Ectodermal cell (in vitro differentiated cells): Measurements from ENCODE around the gene PARD3B.

Experiments used
- H3K27ac ChIP-seq: 2 replicates; pipeline ENCODE4 v1.7.0; 2013; ENCODE audit warnings: mild to moderate bottlenecking, low read depth, low read length; ENCODE audit not compliant: insufficient read depth, poor library complexity, severe bottlenecking
- H3K27me3 ChIP-seq: 2 replicates; pipeline ENCODE4 v1.7.0; 2013; ENCODE audit warnings: mild to moderate bottlenecking, low read length; ENCODE audit not compliant: insufficient read depth, control insufficient read depth, poor library complexity, severe bottlenecking
- H3K36me3 ChIP-seq: one replicate; pipeline ENCODE4 v1.7.0; 2013; ENCODE audit warnings: low read length; ENCODE audit not compliant: control insufficient read depth, insufficient read depth
- H3K4me1 ChIP-seq: one replicate; pipeline ENCODE4 v1.7.0; 2013; ENCODE audit warnings: low read length; ENCODE audit not compliant: control insufficient read depth, insufficient read depth
- H3K4me3 ChIP-seq: 2 replicates; pipeline ENCODE4 v1.7.0; 2013; ENCODE audit warnings: low read depth, low read length, control low read depth; ENCODE audit not compliant: insufficient read depth
- H3K9me3 ChIP-seq: 2 replicates; pipeline ENCODE4 v1.7.0; 2013; ENCODE audit warnings: mild to moderate bottlenecking, low read length, moderate library complexity; ENCODE audit not compliant: control insufficient read depth
- WGBS, 2 experiments: methylation state at CpG; one replicate each; pipeline ENCODE4 v1.1.7; 2013; ENCODE audit warnings: missing lambda C conversion rate in 2 of 2; 5-methylcytosine and 5-hydroxymethylcytosine counted together

PARD3B gene

DNA sequence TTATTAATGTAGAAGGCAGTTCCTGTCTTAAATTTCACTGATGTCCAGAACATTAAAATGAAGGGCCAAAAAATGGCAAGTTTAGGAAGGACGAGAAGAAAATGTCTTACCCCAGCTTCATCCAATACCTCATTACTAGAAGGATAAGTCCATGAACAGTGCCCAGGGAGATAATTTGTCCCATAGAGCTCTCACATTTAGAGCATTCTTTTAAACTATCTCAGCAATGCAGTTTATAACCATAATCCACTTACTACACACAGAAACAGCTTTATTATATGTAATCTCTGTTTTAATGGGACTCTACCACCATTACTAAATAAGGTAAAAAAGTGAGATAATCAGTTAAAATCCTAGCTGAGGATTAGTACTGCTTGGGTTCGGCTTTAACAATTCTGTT is 142.5 kb downstream of the PARD3B start:
- H3K27me3 ChIP-seq: no peaks in the 10 kb centered on the region
- H3K4me1 ChIP-seq: no peaks in the 10 kb centered on the region
- H3K9me3 ChIP-seq: no peaks in the 10 kb centered on the region
- no peak overlapping the region for H3K27ac ChIP-seq
- no peak overlapping the region for H3K4me3 ChIP-seq
- 82 to 84% methylated on average over 2 of the region's 2 CpGs for WGBS, 2 experiments
- no peaks in the 10 kb centered on the region for H3K36me3 ChIP-seq

DNA sequence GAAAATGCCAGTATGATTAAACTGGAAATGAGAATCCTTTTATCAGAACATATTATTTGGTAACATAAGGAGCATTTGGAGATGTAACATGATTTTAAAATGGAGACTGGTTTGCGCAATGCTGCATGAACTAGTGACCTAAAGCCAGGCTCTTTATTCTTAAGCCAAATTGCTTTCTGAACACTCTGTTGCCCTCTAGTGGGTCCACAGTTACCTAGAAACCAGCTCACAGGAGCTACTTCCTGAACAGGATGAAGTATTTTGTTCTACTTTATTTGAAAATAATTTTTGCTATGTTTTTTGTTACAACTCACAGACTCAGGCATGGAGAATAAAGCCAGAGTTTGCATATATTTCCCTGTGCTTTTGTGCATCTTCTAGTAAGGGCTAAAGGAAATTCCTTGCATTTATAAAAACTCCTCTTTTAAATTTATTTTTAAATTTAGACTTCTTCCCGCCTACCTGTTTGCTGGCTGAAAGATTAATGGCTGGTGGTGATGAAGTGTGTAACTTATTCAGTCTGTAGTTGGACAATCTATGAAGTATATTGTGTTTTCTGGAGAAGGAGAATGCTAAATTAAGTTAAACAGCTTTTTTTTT is 146.7 kb downstream of the PARD3B start:
- WGBS, 2 experiments: 83 to 88% methylated on average over 2 of the region's 2 CpGs
- Histone ChIP-seq H3K36me3 (no peaks in the 10 kb centered on the region), H3K4me3 (no peak overlapping the region), H3K27me3 (no peaks in the 10 kb centered on the region), H3K4me1 (no peaks in the 10 kb centered on the region), H3K9me3 (no peaks in the 10 kb centered on the region), H3K27ac (no peak overlapping the region)

DNA sequence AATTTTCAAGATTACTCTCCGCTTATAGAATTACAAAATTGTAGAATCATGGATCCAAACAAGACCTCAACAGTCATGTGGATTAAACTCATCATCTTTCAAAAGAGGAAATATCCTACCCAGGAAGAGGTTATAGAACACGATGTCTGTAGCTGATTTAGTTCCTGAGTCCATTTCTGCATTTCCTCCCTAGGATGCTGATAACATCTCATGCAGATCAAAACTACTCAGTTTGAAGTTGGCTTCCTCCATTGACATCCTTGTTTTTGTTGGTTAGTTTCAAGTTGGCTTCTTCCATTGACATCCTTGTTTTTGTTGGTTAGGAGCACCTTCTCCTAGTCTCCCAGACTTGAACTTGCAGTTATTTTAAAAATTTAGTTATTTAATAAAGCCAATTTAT is 147.5 kb downstream of the PARD3B start:
- Histone ChIP-seq H3K36me3 (no peaks in the 10 kb centered on the region), H3K4me3 (no peak overlapping the region), H3K27me3 (no peaks in the 10 kb centered on the region), H3K9me3 (no peaks in the 10 kb centered on the region), H3K4me1 (no peaks in the 10 kb centered on the region), H3K27ac (no peak overlapping the region)
- WGBS, 2 experiments: 90 to 97% methylated on average over 2 of the region's 2 CpGs

GRCh38 chr2:204693262-204693661 is 148.0 kb downstream of the PARD3B start:
- 87 to 91% methylated on average over 2 to 3 of the region's 3 CpGs for WGBS, 2 experiments
- H3K9me3 ChIP-seq: no peaks in the 10 kb centered on the region
- no peaks in the 10 kb centered on the region for H3K4me1 ChIP-seq
- no peak overlapping the region for H3K4me3 ChIP-seq
- H3K36me3 ChIP-seq: no peaks in the 10 kb centered on the region
- no peak overlapping the region for H3K27ac ChIP-seq
- no peaks in the 10 kb centered on the region for H3K27me3 ChIP-seq

GRCh38 chr2:204695506-204695905 is 150.2 kb downstream of the PARD3B start:
- no peaks in the 10 kb centered on the region for H3K4me1 ChIP-seq
- H3K9me3 ChIP-seq: no peaks in the 10 kb centered on the region
- H3K27me3 ChIP-seq: no peaks in the 10 kb centered on the region
- H3K36me3 ChIP-seq: no peaks in the 10 kb centered on the region
- WGBS, 2 experiments: 60 to 80% methylated on average over 1 of the region's 1 CpG
- H3K4me3 ChIP-seq: no peak overlapping the region
- no peak overlapping the region for H3K27ac ChIP-seq

DNA sequence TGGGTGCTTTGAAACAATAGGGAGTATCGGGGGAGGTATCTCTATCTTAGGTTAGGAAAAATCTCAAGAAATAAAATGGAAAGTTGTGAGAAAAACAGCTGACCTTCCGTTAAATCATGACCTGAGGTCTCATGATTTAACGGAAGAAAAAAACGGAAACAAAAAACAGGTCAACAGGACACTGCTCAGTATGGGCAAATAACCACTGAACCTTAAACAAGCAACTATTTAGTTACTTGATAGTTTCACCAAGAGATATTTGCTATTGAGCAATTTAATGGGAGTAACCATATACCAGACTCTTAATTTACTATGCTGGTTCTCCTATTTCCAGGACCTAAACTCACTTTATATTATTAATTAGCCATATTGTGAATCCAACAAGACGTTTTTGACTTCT is 150.8 kb downstream of the PARD3B start:
- 91 to 97% methylated on average over 5 of the region's 5 CpGs for WGBS, 2 experiments
- Histone ChIP-seq H3K27ac (no peak overlapping the region), H3K4me1 (no peaks in the 10 kb centered on the region), H3K27me3 (no peaks in the 10 kb centered on the region), H3K36me3 (no peaks in the 10 kb centered on the region), H3K9me3 (no peaks in the 10 kb centered on the region), H3K4me3 (no peak overlapping the region)

GRCh38 chr2:204705243-204705932 is 160.1 kb downstream of the PARD3B start:
- Histone ChIP-seq H3K36me3 (no peaks in the 10 kb centered on the region), H3K9me3 (no peaks in the 10 kb centered on the region), H3K27me3 (no peaks in the 10 kb centered on the region), H3K4me3 (no peak overlapping the region), H3K27ac (no peak overlapping the region), H3K4me1 (peaks cover 6% of the 10 kb centered on the region)
- 84 to 93% methylated on average over 3 to 4 of the region's 4 CpGs for WGBS, 2 experiments

DNA sequence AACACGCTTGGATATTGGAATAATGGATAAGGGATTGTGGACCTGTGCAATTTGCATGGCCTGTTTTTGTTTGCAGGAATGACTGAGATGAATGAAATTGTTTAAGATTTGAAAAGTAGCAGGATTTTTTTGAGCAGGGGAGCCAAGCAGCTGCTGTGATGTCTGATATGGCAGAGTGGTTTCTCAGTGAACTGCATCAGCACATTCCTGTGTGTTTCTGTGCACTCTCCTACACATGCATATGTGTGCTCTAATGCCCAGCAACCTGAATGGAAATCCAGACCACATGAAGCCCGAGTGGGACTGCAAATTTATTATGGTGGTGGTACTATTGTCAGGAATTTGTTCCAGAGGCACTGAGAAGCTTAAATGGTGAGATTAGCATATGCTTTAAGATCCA is 161.7 kb downstream of the PARD3B start:
- Histone ChIP-seq H3K27ac (no peak overlapping the region), H3K4me1 (peaks cover 6% of the 10 kb centered on the region), H3K27me3 (no peaks in the 10 kb centered on the region), H3K36me3 (no peaks in the 10 kb centered on the region), H3K9me3 (no peaks in the 10 kb centered on the region), H3K4me3 (no peak overlapping the region)
- WGBS, 2 experiments: 85 to 88% methylated on average over 2 of the region's 2 CpGs

DNA sequence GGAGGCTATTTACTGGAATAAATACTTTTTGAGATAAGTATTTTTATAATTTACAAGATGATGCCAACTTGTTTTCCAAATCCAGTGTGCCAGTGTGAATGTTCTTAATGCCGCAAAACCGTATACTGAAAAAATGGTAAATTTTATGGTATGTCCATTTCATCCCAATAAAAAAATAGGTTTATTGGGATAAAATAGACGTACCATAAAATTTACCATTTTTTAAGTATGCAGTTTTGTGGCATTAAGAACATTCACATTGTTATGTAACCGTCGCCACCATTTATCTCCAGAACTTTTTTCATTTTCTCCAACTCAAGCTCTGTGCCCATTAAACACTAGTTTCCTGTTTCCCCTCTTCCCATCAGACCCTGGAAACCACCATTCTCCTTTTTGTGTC is 167.9 kb downstream of the PARD3B start:
- H3K36me3 ChIP-seq: no peaks in the 10 kb centered on the region
- no peak overlapping the region for H3K4me3 ChIP-seq
- H3K9me3 ChIP-seq: no peaks in the 10 kb centered on the region
- no peaks in the 10 kb centered on the region for H3K27me3 ChIP-seq
- WGBS, 2 experiments: 82 to 84% methylated on average over 3 to 5 of the region's 5 CpGs
- H3K4me1 ChIP-seq: no peaks in the 10 kb centered on the region
- no peak overlapping the region for H3K27ac ChIP-seq

- Histone ChIP-seq H3K4me1 (no peaks in the 10 kb centered on the region), H3K27ac (no peak overlapping the region), H3K9me3 (no peaks in the 10 kb centered on the region), H3K36me3 (no peaks in the 10 kb centered on the region), H3K4me3 (no peak overlapping the region), H3K27me3 (no peaks in the 10 kb centered on the region)
- 100% methylated on average over 2 of the region's 2 CpGs; no CpG with 5 or more reads in 1 of the 2 experiments for WGBS, 2 experiments
Measured at GRCh38 chr2:204715361-204715760, 170.1 kb downstream of the PARD3B start.
